SK-N-SH (cell line): Measurements from ENCODE around the gene VPS50.

Experiments used
- CTCF ChIP-seq: fragments of 200-600 bp; sonication (generic); IDR thresholded peaks from 2 replicates; pipeline ENCODE4 v1.6.1; 2017; ENCODE audit warnings: antibody characterized with exemption, mild to moderate bottlenecking, moderate library complexity
- GABPA ChIP-seq: IDR thresholded peaks from 2 replicates; pipeline ENCODE4 v1.4.0; 2012; ENCODE audit warnings: low read depth, mild to moderate bottlenecking
- GATA2 ChIP-seq: sonication (generic); formaldehyde crosslinking; IDR thresholded peaks from 2 replicates; pipeline ENCODE4 v1.5.0; 2020; ENCODE audit warnings: mild to moderate bottlenecking, missing genetic modification reagents
- MAX ChIP-seq: IDR thresholded peaks from 2 replicates; pipeline ENCODE4 v1.4.0; 2012; ENCODE audit warnings: low read depth
- MXI1 ChIP-seq: IDR thresholded peaks from 2 replicates; pipeline ENCODE4 v1.6.1; 2012; ENCODE audit warnings: mild to moderate bottlenecking, low read depth, low read length, improper control_type of control experiment
- NRF1 ChIP-seq: IDR thresholded peaks from 2 replicates; pipeline ENCODE4 v1.6.1; 2012; ENCODE audit warnings: low read depth, mild to moderate bottlenecking, low read length
- POLR2AphosphoS5 ChIP-seq: IDR thresholded peaks from 2 replicates; pipeline ENCODE4 v1.6.1; 2012; ENCODE audit warnings: low read depth, low read length
- RCOR1 ChIP-seq: fragments of 150-350 bp; IDR thresholded peaks from 2 replicates; pipeline ENCODE4 v1.6.1; 2017; ENCODE audit warnings: antibody characterized with exemption, low read length
- SIN3A ChIP-seq: IDR thresholded peaks from 2 replicates; pipeline ENCODE4 v1.6.1; 2012; ENCODE audit warnings: low read depth, mild to moderate bottlenecking, low read length, moderate library complexity, borderline replicate concordance
- USF1 ChIP-seq: IDR thresholded peaks from 2 replicates; pipeline ENCODE4 v1.4.0; 2012; ENCODE audit warnings: low read depth, borderline replicate concordance
- YY1 ChIP-seq: IDR thresholded peaks from 2 replicates; pipeline ENCODE4 v1.4.0; 2012; ENCODE audit warnings: low read depth, mild to moderate bottlenecking

GRCh38 chr7:93310346-93310745 lies 78.2 kb downstream of the VPS50 start:
- no peak for TF ChIP-seq RCOR1
- TF ChIP-seq NRF1 = no peak
- TF ChIP-seq SIN3A = no peak
- TF ChIP-seq MXI1 = no peak
- TF ChIP-seq USF1 = no peak
- TF ChIP-seq YY1 = no peak
- TF ChIP-seq MAX = no peak
- no peak for TF ChIP-seq GABPA
- no peak for TF ChIP-seq CTCF
- TF ChIP-seq POLR2AphosphoS5 = no peak
- TF ChIP-seq GATA2 (CRISPR knock-in tag) = no peak
